VCaP (cell line): ENCODE measurements around the gene UBALD2.
"Not testable (repeated sequence)": the region's sequence is repeated elsewhere in the genome, so short reads cannot be mapped to it uniquely, and the experiment has no call there.

Experiments
- H3K27ac ChIP-seq: fragments of 450-650 bp; 2 replicates; pipeline ENCODE4 v1.5.1; 2017
- TF ChIP-seq, protein P1 (sequence below): fragments of 450-650 bp; conservative IDR thresholded peaks from 2 replicates; pipeline ENCODE4 v1.5.1; 2017; ENCODE audit warnings: mild to moderate bottlenecking, moderate library complexity

Gene UBALD2

DNA sequence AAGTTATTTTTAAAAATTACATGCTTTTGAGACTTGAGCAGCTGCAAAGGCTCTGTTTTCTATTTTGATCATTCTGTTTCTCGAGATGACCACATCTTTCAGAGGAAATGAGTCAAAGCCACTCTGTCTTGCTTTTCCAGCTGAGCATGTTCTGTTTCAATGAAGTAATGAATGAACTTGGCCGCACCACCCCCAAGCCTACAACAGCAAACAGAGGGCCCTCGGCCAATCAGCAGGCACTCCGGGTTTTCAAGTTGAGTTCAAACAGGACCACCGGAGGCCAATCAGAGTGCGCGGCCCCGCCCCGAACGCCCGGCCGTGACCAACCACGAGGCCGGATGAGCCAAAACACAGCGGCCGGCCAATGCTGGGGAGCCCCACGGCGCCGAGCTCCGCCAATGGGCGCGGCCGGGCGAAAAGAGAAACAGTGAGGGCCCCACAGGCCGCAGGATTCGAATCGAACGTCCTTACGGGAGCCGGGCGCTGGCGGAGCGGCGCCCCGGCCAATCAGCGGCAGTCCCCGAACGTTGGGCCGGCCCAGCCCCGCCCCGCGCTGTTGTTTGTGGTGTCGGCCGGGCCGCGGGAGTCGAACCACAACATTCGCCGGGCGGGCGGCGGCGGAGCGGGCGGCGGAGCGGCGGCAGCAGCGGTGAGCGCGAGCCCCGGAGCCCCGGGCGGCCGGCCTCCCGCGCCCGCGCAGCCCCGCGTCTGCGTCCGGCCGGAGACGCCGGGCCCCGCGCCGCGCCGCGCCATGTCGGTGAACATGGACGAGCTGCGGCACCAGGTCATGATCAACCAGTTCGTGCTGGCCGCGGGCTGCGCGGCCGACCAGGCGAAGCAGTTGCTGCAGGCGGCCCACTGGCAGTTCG is at the start of gene UBALD2:
Gene UBALD2 (plus strand): TSS at position 594 of the 869 bp plus-strand sequence. CDS start 158 bp downstream, at position 752.
- peak within 1 kb of the TSS; percentile 97 for H3K27ac ChIP-seq
- TF ChIP-seq, protein P1, sequence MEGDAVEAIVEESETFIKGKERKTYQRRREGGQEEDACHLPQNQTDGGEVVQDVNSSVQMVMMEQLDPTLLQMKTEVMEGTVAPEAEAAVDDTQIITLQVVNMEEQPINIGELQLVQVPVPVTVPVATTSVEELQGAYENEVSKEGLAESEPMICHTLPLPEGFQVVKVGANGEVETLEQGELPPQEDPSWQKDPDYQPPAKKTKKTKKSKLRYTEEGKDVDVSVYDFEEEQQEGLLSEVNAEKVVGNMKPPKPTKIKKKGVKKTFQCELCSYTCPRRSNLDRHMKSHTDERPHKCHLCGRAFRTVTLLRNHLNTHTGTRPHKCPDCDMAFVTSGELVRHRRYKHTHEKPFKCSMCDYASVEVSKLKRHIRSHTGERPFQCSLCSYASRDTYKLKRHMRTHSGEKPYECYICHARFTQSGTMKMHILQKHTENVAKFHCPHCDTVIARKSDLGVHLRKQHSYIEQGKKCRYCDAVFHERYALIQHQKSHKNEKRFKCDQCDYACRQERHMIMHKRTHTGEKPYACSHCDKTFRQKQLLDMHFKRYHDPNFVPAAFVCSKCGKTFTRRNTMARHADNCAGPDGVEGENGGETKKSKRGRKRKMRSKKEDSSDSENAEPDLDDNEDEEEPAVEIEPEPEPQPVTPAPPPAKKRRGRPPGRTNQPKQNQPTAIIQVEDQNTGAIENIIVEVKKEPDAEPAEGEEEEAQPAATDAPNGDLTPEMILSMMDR = no peak

DNA sequence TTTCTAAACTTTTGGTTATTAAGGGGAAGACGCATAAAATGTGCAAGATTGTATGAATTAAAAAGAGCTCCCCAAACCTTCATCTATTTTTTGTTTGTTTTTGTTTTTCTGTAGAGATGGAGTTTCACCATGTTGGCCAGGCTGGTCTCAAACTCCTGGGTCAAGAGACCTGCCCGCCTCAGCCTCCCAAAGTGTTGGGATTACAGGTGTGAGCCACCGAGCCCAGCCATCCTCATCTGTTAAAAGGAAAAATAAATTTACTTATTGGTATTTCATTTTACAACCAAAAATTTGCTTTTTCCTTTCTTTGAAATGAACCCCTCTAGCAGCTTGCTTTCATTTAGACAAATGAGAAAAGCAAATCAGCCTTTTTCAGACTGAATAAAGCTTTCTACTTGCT is 48.1 kb upstream of the UBALD2 start:
- no peak overlapping the region for H3K27ac ChIP-seq
- TF ChIP-seq, protein P1 = no peak

GRCh38 chr17:76219670-76220383 is 45.3 kb upstream of the UBALD2 start:
- H3K27ac ChIP-seq = no peak overlapping the region
- TF ChIP-seq, protein P1 = no peak

- H3K27ac ChIP-seq = no peak overlapping the region
- TF ChIP-seq, protein P1 = no peak
Measured at GRCh38 chr17:76223802-76224201, 41.3 kb upstream of the UBALD2 start.

DNA sequence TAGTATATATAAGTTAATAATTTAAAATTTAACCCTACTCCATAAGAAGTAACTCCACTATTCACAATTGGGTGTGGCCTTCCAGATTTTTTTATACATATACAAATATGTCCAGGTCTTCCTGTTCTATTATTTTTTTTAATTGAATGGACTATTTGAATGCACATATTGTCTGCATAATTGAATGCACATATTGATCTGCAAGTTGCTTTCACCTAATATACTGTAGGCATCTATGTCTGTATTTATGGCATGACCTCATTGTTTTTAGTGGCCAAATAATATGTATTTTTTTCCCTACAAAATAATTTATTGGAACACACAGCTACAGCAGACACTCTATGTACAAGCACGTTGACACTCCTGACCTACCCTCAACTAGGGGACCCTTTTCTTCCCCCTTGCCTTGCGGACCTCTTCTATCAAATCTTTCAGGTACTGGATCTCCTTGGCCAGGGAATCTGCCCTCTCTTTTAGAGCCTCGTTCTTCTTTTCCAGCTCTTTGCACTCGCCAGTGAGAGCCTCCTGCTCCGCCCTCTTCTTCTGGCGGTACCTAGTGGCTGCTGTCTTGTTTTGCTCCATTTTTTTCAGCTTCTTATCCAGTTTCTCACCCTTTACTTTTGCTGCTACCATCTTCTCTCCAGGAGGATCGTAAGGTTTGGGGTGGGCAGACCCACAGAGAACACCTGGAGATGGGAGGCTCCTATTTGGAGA is 39.6 kb upstream of the UBALD2 start:
- H3K27ac ChIP-seq = not testable (repeated sequence)

GRCh38 chr17:76226749-76227148 is 38.4 kb upstream of the UBALD2 start:
- H3K27ac ChIP-seq = not testable (repeated sequence)

GRCh38 chr17:76232342-76232741 is 32.8 kb upstream of the UBALD2 start:
- TF ChIP-seq, protein P1 = no peak
- H3K27ac ChIP-seq = no peak overlapping the region

- TF ChIP-seq, protein P1 = no peak
- no peak overlapping the region for H3K27ac ChIP-seq
Measured at GRCh38 chr17:76233588-76234353, 31.4 kb upstream of the UBALD2 start.
